HCT116 (cell line): Measurements from ENCODE around the gene PCDH9.

Experiments
- CTCF ChIP-seq, 3 experiments: fragments of 200-600 bp in 1 of 3; sonication (generic) in 1 of 3; IDR thresholded peaks in 2 of 3; conservative IDR thresholded peaks in 1 of 3; 2 replicates each; pipeline ENCODE4 v1.5.1; 2012 to 2017; ENCODE audit warnings: low read depth in 2 of 3, low read length in 2 of 3, antibody characterized with exemption in 1 of 3, borderline replicate concordance in 1 of 3, control low read depth in 1 of 3, mild to moderate bottlenecking in 1 of 3, mixed read lengths in 1 of 3, mixed run types in 1 of 3, moderate library complexity in 1 of 3; ENCODE audit not compliant: insufficient read depth in 1 of 3
- EGR1 ChIP-seq: IDR thresholded peaks from 2 replicates; pipeline ENCODE4 v1.6.1; 2012; ENCODE audit warnings: low read depth
- EZH2 ChIP-seq: fragments of 200-600 bp; sonication (generic); IDR thresholded peaks from 2 replicates; pipeline ENCODE4 v1.6.1; 2017; ENCODE audit warnings: antibody characterized with exemption, mixed run types
- EZH2phosphoT487 ChIP-seq: fragments of 200-600 bp; IDR thresholded peaks from 2 replicates; pipeline ENCODE4 v1.6.1; 2018; ENCODE audit warnings: antibody characterized with exemption, borderline replicate concordance
- JUND ChIP-seq: IDR thresholded peaks from 2 replicates; pipeline ENCODE4 v1.6.1; 2012
- POLR2A ChIP-seq: IDR thresholded peaks from 2 replicates; pipeline ENCODE4 v1.7.0; 2011; ENCODE audit warnings: borderline replicate concordance; ENCODE audit not compliant: insufficient read depth, insufficient read length; ENCODE audit errors: extremely low read depth
- RAD21 ChIP-seq: IDR thresholded peaks from 2 replicates; pipeline ENCODE4 v1.6.1; 2012; ENCODE audit warnings: low read depth, mild to moderate bottlenecking
- REST ChIP-seq: IDR thresholded peaks from 2 replicates; pipeline ENCODE4 v1.6.1; 2012; ENCODE audit warnings: low read depth
- SIN3A ChIP-seq: IDR thresholded peaks from 2 replicates; pipeline ENCODE4 v1.6.1; 2012; ENCODE audit warnings: low read depth

- TF ChIP-seq POLR2A (no peak), EZH2phosphoT487 (no peak), EZH2 (no peak), SIN3A (no peak), REST (no peak), EGR1 (no peak), RAD21 (no peak), CTCF (IDR thresholded peaks at IDR 0.05 in 2 of 3, conservative IDR thresholded peaks at IDR 0.05 in 1 of 3; ENCODE audit: borderline replicate concordance in 1 of 3, insufficient read depth in 1 of 3, low read depth in 2 of 3, low read length in 2 of 3) (no peak), JUND (no peak)
These were observed 424.5 kb downstream of the PCDH9 start for GRCh38 chr13:66805657-66806056.
